ENCODE results near the gene MYMK. TPM values are rescaled to one million over a fixed set of nuclear protein-coding genes. Genes with fewer than 3 reads are reported as not detected.

MYMK gene
- total and polyA plus RNA-seq, 2 of the 13 experiments (the other 11 are each of a cell fraction or from before 2014, with no cell fraction given): not detected

GRCh38 chr9:133472277-133472645 lies 52.5 kb downstream of the MYMK start:
- POLR2A ChIA-PET: interaction anchor here (2.3 kb wide), 1 partner anchor 13 kb away, joined by 11 read pairs; the partner anchor contains the start of gene CACFD1
- ATAC-seq: no peak

More at GRCh38 chr9:133472277-133472645, 52.5 kb downstream of the MYMK start:
- in situ Hi-C loops (cut with HindIII; ENCODE audit: extremely low pct_ligation_motif_present, low pct_unique_long_range_greater_than_20kb): no loop called here
- TF ChIP-seq POLR2A (IDR thresholded peaks at IDR 0.05; ENCODE audit: insufficient read depth in 1 of 2, low read depth in 2 of 2, low read length in 2 of 2): no peak
- TF ChIP-seq ZNF788 (CRISPR knock-in tag; IDR thresholded peaks at IDR 0.05; ENCODE audit: borderline replicate concordance): no peak
- TF ChIP-seq ZSCAN12 (CRISPR knock-in tag; IDR thresholded peaks at IDR 0.05): no peak
- peak; percentile 60 for TF ChIP-seq AGO2 (optimal IDR thresholded peaks at IDR 0.05; ENCODE audit: low read depth, low read length)
- no peak for TF ChIP-seq ZNF766 (CRISPR knock-in tag; IDR thresholded peaks at IDR 0.05; ENCODE audit: borderline replicate concordance)
- TF ChIP-seq ZBTB44 (CRISPR knock-in tag; IDR thresholded peaks at IDR 0.05): no peak
- TF ChIP-seq POLR2G (IDR thresholded peaks at IDR 0.05; ENCODE audit: low read depth, low read length): 0 out of 2 replicates have a peak, but pooled peaks have one; percentile 17
- 0 out of 2 replicates have a peak, but pooled peaks have one; percentile 20 for TF ChIP-seq HNRNPL (IDR thresholded peaks at IDR 0.05; ENCODE audit: low read depth, low read length)
- 0 out of 2 replicates have a peak, but pooled peaks have one; percentile 7 for TF ChIP-seq RBFOX2 (IDR thresholded peaks at IDR 0.05; ENCODE audit: low read depth, low read length)
- TF ChIP-seq ONECUT2 (CRISPR knock-in tag; IDR thresholded peaks at IDR 0.05): no peak
- TF ChIP-seq CBX5 (CRISPR knock-in tag; IDR thresholded peaks at IDR 0.05; ENCODE audit: borderline replicate concordance): no peak
- TF ChIP-seq ZNF281 (CRISPR knock-in tag; IDR thresholded peaks at IDR 0.05; ENCODE audit: borderline replicate concordance): no peak
- TF ChIP-seq ZBTB33 (CRISPR knock-in tag; IDR thresholded peaks at IDR 0.05): 0 out of 2 replicates have a peak, but pooled peaks have one; percentile 30
- no peak for TF ChIP-seq ZBTB26 (CRISPR knock-in tag; IDR thresholded peaks at IDR 0.05; ENCODE audit: borderline replicate concordance)
- no peak for TF ChIP-seq CEBPG (CRISPR knock-in tag; IDR thresholded peaks at IDR 0.05)
- Histone ChIP-seq H3K36me3 (replicated peaks in 1 of 2; ENCODE audit: control insufficient read depth in 1 of 2, insufficient read depth in 2 of 2, low read length in 2 of 2) (peaks cover 3 to 4% of the 10 kb centered on the region in 2 experiments; a peak in 1 of 5 replicates), H3K4me3 (replicated peaks in 1 of 3; ENCODE audit: insufficient read depth in 1 of 3, low read depth in 2 of 3, low read length in 3 of 3) (no peak overlapping the region), H3K9me3 (ENCODE audit: low read length) (no peaks in the 10 kb centered on the region), H3K79me2 (ENCODE audit: insufficient read depth, low read length) (no peaks in the 10 kb centered on the region), H3K9ac (ENCODE audit: insufficient read depth, low read depth, low read length) (no peak overlapping the region), H3K27me3 (ENCODE audit: control insufficient read depth in 1 of 2, insufficient read depth in 2 of 2, low read length in 2 of 2) (no peaks in the 10 kb centered on the region), H3K4me1 (ENCODE audit: insufficient read depth, low read length) (peaks cover 10% of the 10 kb centered on the region), H2AFZ (ENCODE audit: low read length) (no peak overlapping the region), H3K4me2 (ENCODE audit: low read depth, low read length) (no peak overlapping the region), H4K20me1 (ENCODE audit: insufficient read depth, low read length) (0 out of 2 replicates have a peak, but pooled peaks cover 2% of the 10 kb centered on the region), H3K27ac (ENCODE audit: extremely low read length, insufficient read depth, low read length) (no peak overlapping the region)
- CTCF ChIA-PET (ENCODE audit: low intra/inter-chr PET ratio, low total read pairs): no interaction called here
- intact Hi-C loops (cut with micrococcal nuclease; ENCODE audit: unreplicated experiment): no loop called here
- 83% methylated on average over 2 of the region's 11 CpGs for WGBS (ENCODE audit: low lambda C conversion rate)
- no peak for DNase-seq (ENCODE audit: low spot score)
- BruUV-seq (replicated peaks): no TSS peak
- FAIRE-seq: no peak
